GM19452 (cell line): ENCODE data around the gene TFEB.

Experiments used
- ATAC-seq: cut with Tn5 transposase; IDR thresholded peaks from one replicate; pipeline ENCODE4 v1.9.1; 2021; ENCODE audit not compliant: unreplicated experiment

Gene TFEB

DNA sequence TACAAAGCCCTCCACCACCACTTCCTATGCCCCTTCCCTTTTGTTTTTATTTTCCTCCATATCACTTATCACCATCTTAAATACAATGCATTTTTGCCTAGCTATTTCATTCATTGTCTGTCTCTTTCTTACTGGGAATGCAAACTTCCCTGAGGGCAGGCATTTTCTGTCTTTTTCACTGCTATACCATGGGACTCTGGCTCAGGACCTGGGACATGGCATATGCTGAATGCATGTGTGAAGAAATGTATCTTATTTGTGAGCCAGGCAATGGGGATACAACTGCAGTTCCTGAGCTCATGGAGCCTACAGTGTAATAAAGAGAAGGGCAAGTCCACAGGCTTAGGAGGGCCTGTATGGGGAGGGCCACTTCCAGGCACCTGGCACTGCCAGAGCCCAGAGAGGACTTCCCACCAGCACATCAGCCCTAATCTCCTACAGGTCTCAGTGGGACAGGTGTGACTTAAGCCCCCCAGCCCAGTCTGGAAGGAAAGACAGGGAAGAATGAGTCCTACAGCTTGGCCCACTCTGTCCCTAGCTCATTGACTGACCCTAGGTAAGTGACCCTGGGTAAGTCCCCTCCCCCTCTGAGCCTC is 43.2 kb downstream of the TFEB start:
- ATAC-seq: no peak

DNA sequence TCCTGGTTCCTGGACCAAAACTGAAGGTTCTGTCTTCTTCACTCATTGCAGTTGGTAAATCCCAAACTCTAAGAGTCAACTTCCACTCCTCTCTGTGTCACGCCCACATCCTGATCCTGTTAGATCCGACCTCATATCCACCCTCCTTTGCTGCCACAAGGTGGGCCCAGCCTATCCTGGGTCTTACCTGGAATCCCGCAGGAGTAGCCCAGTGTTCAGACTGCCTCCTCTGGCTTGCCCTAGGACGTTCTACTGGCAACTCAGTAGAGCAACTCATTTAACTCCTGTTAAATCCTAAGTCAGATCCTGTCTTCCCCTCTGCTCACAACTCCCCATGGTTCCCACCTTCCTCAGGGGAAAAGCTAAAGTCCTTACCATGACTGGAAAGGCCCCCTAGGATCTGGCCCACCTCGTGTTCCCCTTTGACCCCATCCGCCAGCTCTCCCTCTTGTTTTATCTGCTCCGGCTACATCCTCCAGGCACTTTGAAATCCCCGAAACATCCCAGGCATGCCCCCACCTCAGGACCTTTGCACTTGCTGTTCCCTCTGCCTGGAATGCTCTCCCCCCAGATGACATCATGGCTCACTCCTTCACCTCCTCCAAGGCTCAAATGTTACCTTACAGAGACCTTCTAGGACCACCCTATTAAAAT is 43.9 kb downstream of the TFEB start:
- ATAC-seq: no peak

DNA sequence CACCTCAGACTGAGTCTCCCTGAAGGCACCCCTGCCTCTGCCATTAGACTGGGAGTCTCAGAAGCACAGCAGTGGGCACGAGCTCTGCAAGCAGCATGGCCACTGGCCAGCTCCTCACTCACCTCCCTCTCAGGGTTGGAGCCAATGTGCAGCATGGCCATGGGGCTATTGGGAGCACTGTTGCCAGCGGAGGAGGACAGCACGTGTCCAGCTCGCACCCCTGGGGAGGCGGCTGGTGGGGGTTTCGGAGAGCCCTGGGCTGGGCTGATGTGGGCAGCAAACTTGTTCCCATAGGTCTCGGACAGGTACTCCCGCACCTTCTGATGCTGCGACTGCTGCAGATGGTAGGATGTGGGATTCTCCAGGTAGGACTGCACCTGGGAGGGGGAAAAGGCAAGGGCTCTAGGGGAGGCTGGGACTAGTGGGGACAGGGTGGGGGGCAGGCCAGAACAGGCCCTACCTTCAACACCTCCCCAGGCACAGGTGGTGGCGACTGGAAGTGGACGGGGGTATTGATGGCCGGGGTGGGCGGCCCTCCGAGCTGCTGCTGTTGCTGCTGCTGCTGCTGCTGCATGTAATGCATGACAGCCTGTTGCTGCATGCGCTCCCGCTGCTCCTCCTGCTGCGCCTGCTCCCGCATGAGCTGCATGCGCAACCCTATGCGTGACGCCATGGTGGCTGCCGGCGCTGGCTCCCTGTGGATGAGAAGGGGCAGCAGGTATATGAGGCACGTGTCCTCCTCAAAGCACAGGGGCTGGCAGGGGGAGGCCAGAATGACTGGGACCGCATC is 44.7 kb downstream of the TFEB start:
- no peak for ATAC-seq

DNA sequence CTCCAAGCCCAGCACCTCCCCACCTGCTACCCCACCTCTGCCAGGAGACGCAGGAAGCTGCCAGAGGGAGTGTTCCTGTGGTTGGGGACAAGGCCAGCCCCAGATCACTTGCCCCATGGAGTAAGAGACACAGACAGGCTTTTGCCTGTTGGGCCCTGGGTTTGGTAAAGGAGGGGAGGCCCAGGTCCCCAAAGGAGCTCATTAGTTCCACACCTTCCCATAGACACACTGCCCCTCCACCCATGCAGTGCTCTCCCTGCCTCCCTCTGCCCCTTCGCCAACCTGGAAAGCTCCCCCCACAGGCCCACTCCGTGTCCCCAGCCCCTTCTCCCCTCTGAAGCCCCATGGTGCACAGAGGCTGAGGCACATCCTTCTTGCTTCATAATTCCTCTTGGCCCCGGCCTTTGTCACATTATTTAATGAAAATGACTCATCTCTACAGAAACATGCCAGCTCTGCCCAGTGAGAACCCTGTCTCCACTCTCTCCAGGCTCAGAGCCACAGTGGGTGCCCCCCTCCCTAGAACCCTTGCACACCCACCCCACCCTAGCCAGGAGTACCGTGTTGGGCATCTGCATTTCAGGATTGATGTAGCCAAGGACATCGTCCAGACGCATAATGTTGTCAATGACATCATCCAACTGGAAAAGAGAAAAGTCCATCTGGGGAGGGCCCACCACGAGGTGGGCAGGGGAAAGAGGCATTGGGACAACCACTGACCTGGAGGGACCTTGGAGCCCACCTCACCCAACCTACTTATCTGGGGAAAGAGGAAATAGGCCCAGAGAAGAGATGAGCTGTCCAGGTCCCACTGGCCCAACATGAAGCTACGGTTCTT is 46.0 kb downstream of the TFEB start:
- no peak for ATAC-seq

DNA sequence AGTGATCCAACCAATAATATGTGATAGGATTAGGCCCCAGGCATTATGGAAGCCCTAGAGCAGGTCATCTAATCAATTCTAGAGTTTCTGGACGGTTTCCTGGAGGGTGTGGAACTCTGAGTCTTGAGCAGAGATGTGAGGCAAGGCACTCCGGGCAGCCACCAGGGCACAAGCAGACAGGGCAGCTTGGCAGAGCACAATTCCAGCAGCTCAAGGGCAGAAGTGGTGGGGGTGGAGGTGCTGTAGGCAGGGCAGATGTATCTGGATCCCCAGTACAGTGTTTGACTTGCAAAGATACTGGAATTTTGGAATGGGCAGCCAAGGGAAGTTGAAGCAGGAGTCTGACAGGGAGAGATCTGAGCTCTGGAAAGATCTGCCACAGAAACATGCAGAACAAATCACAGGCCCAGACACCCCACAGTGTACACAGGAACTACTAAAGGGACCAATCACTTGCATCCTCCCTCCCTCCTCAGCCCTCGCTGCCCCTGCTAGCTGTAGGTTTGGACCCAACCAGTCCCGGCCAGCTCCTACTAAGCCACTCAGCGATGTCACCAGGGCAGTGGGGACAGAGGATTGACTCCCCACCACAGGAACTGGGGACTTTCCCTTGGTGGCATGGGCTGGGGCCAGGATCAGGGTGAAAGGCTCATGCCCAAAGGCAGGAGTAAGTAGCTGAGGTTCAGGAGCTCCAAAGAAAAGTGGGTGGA is 47.0 kb downstream of the TFEB start:
- ATAC-seq: no peak

DNA sequence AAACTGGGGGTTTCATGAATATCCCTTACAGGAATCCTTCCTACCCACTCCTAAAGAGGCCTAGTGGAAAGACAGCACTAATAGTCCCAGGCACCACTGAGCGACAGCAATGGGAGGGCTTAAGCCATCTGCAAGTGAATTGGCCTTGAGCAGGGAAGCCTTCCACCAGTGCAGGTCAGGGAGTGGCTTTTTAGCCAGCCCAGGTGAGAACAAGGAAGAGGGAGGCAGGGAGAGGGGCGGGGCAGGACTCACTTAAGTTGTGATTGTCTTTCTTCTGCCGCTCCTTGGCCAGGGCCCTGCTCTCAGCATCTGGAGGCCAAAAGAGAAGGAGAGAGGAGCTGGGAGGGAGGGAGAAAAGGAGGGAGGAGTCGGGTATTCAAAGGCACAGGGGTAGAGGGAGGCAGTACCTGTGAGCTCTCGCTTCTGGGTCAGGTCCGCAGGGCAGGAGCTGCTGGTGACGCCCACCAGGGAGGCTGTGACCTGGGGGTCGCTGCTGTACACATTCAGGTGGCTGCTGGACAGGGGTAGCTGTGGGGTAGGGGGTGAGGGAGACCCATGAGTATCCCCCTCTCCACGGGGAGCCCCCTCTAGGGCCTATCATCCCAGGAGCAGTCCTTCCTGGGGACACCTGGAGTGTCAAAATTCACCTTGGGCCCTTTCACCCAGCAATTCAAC is 47.8 kb downstream of the TFEB start:
- ATAC-seq: no peak

DNA sequence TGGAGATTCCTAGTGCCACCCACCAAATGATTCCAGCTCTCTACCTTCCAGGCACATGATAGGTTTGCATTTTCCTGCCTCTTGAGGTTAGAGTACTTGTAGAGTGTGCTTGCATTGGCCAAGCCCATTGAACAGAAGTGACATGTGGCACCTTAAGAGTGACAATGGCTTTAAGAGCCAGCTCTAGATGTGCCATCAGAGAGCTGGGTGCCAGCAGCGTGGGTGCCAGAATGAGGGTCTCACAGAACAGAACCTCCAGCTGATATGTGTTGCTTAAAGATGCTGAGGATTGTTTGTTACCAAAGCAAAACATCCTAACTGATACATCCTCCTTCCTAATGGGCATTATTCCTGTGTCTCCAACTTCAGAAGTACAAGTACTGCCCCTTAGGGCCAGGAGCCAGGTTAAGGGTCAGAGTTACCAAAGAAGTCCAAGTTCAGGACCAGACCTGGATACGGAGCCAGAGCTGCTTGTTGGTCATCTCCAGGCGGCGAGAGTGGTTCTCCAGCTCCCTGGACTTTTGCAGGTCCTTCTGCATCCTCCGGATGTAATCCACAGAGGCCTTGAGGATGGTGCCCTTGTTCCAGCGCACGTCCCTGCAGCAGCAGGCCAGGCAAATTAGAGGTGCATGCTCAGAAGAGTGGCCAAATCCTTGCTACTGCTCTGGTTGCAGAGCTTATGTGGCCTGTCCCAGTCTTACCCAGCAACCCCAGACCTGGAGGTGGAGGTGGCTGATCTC is 49.6 kb downstream of the TFEB start:
- no peak for ATAC-seq

DNA sequence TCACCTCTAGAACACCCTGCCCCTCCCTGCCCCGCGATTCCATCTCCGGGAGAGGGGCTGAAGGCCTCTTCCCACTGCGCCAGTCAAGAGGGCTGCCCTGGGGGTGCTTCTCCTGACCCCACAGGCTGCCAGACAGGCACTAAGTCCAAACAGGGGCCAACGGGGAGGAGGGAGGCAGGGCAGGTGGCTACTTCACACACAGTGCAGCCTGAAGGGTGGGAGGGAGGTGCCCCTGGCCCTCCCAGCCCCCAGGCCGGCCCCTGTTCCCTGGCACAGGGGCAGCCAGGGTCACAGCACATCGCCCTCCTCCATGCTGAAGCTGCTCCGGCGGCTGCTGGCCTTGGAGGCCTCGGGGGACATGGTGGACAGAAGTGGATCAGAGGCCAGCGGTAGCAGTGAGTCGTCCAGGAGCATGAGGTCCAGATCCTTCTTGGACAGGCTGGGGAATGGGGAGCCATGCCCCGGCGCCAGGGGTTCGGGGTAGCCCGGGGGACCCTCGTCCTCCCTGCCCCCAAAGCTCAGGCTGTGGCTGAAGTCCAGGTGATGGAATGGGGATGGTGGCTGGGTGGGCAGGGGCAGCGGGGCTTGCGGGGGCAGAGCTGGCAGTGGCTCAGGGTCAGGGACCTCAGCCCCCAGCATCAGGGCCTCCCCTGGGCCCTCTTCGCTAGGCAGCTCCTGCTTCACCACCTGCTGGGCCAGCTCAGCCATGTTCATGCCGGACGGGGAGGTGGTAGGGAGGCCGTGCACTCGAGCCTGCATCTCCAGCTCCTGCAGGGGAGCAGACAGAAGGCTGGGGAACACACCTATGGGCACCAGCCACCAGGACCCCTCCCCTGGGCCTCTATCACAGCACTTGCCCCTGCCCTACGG is 50.9 kb downstream of the TFEB start:
- ATAC-seq: no peak

DNA sequence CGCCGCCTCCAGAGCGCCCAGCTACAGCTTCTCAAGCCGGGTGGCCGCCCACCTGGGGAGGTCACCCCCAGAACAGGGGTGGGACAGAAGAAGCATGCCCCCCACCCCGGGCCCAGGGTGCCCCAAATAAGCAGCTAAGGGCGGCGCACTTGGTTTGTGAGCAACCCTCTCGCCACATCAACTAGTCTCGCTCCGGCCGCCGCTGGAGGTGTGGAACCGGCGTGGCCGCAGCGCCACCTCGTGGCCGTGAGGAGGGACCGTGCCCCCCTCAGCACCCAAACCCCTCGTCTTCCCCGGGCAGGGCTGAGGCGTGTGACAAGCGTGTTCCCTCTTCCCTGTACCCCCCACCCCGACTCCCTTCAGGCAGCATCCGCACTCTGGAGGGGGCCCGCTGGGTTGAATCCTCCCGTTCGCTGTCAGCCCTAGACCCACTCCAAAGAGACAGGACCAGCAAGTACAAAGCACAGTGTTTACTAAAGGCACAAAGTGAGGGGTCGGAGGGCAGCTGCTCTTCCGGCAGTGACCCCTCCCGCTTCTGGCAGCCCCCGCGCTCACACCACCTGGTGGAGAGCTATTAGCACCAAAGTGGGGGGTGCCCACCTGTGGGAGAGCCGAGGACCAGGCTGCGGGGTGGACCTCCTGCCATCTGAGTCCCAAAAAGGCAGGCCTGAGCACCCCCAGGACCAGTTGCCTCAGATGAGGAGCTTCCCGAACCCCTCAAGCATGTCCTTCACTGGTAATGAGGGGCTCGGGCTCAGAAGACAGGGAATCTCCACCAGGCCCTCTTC is 51.7 kb downstream of the TFEB start:
- peak; percentile 59 for ATAC-seq

DNA sequence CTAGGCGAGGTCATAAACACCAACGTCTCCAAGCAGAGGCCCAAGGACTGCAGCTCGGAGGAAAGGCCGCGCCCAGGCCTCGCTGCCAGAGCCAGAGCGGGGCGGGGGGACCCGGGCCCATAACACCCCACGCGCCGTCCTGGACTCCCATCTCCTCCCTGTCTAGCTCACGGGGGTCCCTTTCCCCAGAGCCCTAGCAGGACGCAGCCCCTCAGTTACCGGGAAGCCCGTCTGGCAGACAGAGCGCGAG is 52.2 kb downstream of the TFEB start:
- no peak for ATAC-seq

DNA sequence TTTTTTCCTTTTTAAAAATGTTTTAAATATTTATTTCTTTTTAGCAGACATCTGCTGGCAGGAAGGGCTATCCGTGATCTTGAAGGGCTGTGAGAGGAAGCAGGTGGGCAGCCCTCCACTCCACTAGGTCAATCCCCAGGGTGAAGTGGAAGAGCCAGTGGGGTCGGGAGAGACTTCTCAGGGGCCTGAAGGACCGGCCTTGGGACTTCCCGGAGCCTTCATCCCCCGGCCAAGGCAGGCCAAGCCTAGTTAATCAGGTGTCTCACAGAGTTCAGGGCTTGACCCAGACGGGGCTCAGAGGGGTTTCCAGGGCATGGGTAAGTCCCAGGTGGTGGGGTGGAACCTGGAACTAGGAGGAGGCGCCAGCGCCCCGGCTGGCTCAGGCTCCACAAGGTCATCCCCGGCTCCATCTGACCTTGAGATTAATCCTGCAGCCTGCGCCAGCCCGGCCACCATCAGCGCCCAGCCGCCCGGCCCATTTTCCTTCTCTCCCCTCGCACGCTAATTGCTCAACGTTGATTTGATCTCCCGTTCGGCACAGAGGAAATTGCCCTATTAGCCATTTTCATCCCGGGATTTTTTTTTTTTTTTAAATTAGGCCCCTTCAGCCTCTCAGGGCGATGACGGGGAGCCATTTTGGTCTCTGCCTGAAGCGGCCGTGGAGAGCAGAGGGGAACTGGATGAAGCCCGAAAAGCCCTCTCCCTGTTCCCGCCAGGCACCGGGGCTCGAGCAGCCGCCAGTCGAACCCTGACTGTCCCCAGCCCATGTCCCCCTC is 52.7 kb downstream of the TFEB start:
- ATAC-seq: no peak

DNA sequence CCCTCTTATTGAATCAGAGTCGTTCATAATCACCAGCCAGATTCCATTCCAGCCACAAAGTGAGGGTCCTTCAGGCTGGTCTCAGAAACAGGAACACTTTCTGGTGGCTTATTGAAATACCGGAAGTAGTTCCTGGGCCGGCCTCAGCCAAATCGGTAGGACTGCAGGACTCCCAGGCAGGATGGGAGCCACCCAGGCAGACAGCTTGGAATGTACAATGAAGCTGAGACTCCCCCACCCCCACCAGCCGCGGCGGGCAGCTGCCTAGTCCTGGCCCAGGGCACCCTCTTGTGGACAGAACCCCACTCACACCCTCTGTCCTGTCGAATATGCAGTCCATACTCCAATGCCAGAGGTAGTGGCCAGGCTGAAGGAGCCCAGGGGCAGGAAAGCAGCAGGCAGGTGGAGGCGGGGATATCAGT is 53.3 kb downstream of the TFEB start:
- no peak for ATAC-seq

DNA sequence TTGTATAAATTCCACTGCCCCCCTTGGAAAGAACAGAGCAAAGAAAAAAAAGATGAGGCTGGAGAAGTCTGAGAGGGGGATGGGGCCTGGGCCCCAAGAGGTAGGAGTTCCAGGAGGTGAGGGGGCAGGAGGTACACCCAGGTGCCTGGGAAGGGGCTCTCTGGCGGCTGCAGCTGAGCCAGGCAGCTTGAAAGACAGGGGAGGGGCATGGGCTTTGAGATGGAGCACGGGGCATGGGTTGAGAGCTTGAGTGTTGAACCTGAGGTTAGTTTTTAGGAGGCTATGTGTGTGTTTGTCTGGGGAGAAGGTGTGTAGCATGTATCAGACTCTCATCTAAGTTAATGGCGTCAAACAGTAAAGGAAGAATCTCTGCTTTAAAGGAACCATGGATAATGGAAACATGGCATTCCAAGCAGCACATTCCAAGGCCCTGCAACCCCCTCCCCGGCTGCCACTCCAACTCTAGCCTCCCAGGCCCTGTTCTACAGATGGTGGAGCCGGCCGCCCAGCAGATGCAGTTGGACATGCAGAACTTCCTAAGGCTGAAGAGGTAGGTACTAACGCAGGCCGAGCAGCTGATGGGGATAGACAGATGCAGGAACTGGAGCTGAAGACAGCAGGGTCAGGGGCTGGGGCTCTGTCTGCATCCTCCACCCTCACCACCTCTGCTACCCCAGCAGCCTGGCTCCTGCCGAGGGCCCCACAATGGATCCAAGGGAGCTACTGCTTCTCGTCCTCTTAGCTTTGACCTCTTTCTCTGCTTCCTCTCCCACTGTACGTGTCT is 55.0 kb downstream of the TFEB start:
- ATAC-seq: no peak

DNA sequence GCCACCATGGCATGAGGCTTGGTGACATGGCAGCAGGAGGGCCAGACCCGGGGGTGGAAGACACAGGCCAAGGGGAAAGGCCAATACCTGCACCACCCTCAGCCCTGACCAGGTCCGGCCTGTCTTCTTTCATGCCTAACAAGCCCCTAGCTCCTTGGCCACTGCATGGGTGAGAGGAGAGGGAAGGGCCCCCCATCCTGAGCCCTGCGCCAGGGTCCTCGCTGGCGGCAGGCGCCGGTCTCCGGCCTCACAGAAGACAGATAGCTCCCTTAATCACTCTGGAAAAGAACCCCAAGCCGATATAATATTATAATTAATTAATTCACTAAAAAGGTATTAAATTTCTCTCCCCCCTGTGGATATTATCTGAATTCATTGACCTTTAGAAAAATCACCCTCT is 55.7 kb downstream of the TFEB start:
- ATAC-seq: no peak

DNA sequence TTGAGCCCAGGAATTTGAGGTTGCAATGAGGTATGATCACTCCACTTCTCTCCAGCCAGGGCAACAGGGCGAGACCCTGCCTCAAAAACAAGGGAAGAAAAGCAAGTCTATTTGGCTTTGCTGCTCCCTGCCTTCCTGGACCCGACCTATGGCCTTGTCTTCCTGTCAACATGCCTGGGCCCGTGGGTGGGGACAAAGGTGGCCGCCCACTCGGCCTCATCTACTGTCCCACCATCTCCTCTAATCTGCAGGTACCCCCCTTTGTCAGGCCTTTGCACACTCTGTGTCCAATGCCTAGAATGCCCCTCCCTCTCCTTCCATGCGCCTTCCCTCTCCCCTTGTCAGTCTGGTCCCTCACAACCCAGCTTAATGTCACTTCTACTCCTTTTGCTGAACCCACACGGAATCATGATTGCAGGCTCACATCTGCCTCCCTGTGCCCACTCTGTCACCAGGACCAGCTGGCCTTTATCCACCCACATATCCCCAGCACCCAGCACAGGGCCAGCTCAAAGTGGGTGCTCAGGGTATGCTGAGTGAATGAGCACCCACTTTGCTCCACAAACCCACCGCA is 56.8 kb downstream of the TFEB start:
- ATAC-seq: no peak
